Measurements from ENCODE around the gene SH2D4B.

DNA sequence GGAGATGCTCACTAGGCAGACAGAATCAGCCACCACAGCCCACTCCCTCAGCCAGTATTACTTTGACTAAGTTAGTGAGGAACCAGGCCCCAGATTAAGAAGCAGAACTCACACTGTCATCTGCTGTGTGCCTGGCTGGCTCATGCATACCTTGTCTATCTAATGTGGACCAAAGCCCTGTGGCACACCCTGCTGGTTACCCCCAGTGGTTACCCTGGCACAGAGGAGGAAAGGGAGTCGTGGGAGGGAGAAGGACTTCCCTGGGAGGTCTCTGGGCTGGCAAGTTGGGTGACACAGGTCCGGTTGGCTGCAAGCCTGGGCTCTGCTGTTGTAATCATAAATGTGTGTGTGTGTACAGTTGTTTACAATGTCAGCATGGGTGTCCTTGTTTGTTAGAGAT is 7.5 kb upstream of the SH2D4B start:
- TF ChIP-seq POLR2A (IDR thresholded peaks at IDR 0.05), result no peak
- TF ChIP-seq, protein P1, sequence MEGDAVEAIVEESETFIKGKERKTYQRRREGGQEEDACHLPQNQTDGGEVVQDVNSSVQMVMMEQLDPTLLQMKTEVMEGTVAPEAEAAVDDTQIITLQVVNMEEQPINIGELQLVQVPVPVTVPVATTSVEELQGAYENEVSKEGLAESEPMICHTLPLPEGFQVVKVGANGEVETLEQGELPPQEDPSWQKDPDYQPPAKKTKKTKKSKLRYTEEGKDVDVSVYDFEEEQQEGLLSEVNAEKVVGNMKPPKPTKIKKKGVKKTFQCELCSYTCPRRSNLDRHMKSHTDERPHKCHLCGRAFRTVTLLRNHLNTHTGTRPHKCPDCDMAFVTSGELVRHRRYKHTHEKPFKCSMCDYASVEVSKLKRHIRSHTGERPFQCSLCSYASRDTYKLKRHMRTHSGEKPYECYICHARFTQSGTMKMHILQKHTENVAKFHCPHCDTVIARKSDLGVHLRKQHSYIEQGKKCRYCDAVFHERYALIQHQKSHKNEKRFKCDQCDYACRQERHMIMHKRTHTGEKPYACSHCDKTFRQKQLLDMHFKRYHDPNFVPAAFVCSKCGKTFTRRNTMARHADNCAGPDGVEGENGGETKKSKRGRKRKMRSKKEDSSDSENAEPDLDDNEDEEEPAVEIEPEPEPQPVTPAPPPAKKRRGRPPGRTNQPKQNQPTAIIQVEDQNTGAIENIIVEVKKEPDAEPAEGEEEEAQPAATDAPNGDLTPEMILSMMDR (IDR thresholded peaks at IDR 0.05), result peak in 1 of 4 experiments; percentile 9
- TF ChIP-seq EP300 (IDR thresholded peaks at IDR 0.05), result no peak
- no peak for TF ChIP-seq POLR2AphosphoS5 (IDR thresholded peaks at IDR 0.05)
